ENCODE measurements around the gene P3H2. TPM values are rescaled to one million over a fixed set of nuclear protein-coding genes. Genes with fewer than 3 reads are reported as not detected.

Gene P3H2
- total and polyA plus RNA-seq, 2 of the 4 experiments (the other 2 are of a cell fraction), result 54.7 to 64.3 TPM

GRCh38 chr3:189914799-189915198 is 205.9 kb downstream of the P3H2 start:
- no peak overlapping the region for H2BK15ac ChIP-seq (ENCODE audit: low read depth, low read length)
- H3K14ac ChIP-seq (replicated peaks; ENCODE audit: low read depth, low read length), result no peak overlapping the region
- no peak overlapping the region for H3K23ac ChIP-seq (ENCODE audit: low read depth, low read length)
- H3K4me3 ChIP-seq (ENCODE audit: insufficient read depth, low read depth, low read length), result no peak overlapping the region
- TF ChIP-seq FOS (IDR thresholded peaks at IDR 0.05; ENCODE audit: low read depth, low read length) (peak; percentile 95), BHLHE40 (IDR thresholded peaks at IDR 0.05; ENCODE audit: low read depth, low read length) (no peak), ELK1 (IDR thresholded peaks at IDR 0.05; ENCODE audit: borderline replicate concordance, low read depth, low read length) (no peak), CEBPB (IDR thresholded peaks at IDR 0.05; ENCODE audit: low read depth, low read length) (peak; percentile 99), NFE2L2 (IDR thresholded peaks at IDR 0.05; ENCODE audit: low read depth, low read length) (peak; percentile 66; the same call in 1 of the 2 replicates), RAD21 (IDR thresholded peaks at IDR 0.05; ENCODE audit: low read length) (no peak), MAFK (IDR thresholded peaks at IDR 0.05; ENCODE audit: low read depth, low read length) (0 out of 2 replicates have a peak, but pooled peaks have one; percentile 1)
- no peak overlapping the region for H2AFZ ChIP-seq (replicated peaks; ENCODE audit: low read length, poor library complexity)
- H3K9ac ChIP-seq (ENCODE audit: low read depth, low read length), result no peak overlapping the region
- H3K56ac ChIP-seq (ENCODE audit: extremely low read depth, insufficient read depth, low read length), result no peak overlapping the region
- no TSS peak for BruUV-seq (replicated peaks)
- no peak overlapping the region for H4K91ac ChIP-seq (ENCODE audit: insufficient read depth, low read depth, low read length)
- no peaks in the 10 kb centered on the region for H3K79me1 ChIP-seq (ENCODE audit: low read depth in 1 of 2, low read length in 2 of 2)
- peaks cover 2% of the 10 kb centered on the region; the same call in 1 of the 2 replicates for H3K4me1 ChIP-seq (ENCODE audit: control insufficient read depth, insufficient read depth, low read length)
- no peak overlapping the region for H3K4ac ChIP-seq (ENCODE audit: low read depth, low read length)
- WGBS, 2 experiments (ENCODE audit: extremely low coverage in 2 of 2, insufficient read length in 1 of 2), result no CpG with 5 or more reads among the region's 3 CpGs
- no peak overlapping the region for H2BK120ac ChIP-seq (ENCODE audit: low read depth, low read length)
- ChIA-PET CTCF (no interaction called here), POLR2A (ENCODE audit: unreplicated experiment) (interaction anchor here (0.5 kb wide), 1 partner anchor 206 kb away, joined by 5 read pairs; no protein-coding TSS in a partner anchor)
- no peak overlapping the region for H3K18ac ChIP-seq (ENCODE audit: low read depth, low read length)
- no peak overlapping the region; the same call in 1 of the 2 replicates for H3K4me2 ChIP-seq (ENCODE audit: low read depth, low read length)
- dilution Hi-C loops (cut with HindIII; ENCODE audit: low sequenced_read_pairs, unreplicated experiment) (no loop called here), intact Hi-C loops (cut with micrococcal nuclease) (no loop called here), in situ Hi-C loops (cut with MboI; ENCODE audit: low sequenced_read_pairs) (no loop called here)
- no peaks in the 10 kb centered on the region for H4K20me1 ChIP-seq (ENCODE audit: insufficient read depth, low read length)
- no peak overlapping the region for H2AK5ac ChIP-seq (ENCODE audit: low read depth, low read length)
- H2BK20ac ChIP-seq (ENCODE audit: low read depth, low read length), result no peak overlapping the region
- H4K8ac ChIP-seq (ENCODE audit: low read depth in 2 of 2, low read length in 2 of 2), result no peak overlapping the region
- H3K27me3 ChIP-seq (ENCODE audit: control insufficient read depth, insufficient read depth, low read length), result no peaks in the 10 kb centered on the region
- H4K5ac ChIP-seq (ENCODE audit: low read depth, low read length), result no peak overlapping the region
- H3K36me3 ChIP-seq (ENCODE audit: control insufficient read depth, insufficient read depth, low read length), result no peaks in the 10 kb centered on the region
- DNase-seq (peak; percentile 96), ATAC-seq (ENCODE audit: low read depth) (peak; percentile 98)
- H3K9me3 ChIP-seq (ENCODE audit: control insufficient read depth, insufficient read depth, low read length), result no peaks in the 10 kb centered on the region
- H3K27ac ChIP-seq (ENCODE audit: insufficient read depth, low read length), result no peak overlapping the region
- no peaks in the 10 kb centered on the region for H3K9me1 ChIP-seq (ENCODE audit: insufficient read depth, low read length)
- H2BK5ac ChIP-seq (ENCODE audit: low read depth, low read length, poor library complexity, severe bottlenecking), result no peak overlapping the region
- no peak overlapping the region for H2AK9ac ChIP-seq (replicated peaks; ENCODE audit: low read depth, low read length, poor library complexity)

Measured in IMR-90 (cell line).